ENCODE data around the gene YTHDF1.
"Not testable (repeated sequence)": the region's sequence is repeated elsewhere in the genome, so short reads cannot be mapped to it uniquely, and the experiment has no call there.

Gene YTHDF1

GRCh38 chr20:63162206-63162795, 53.6 kb downstream of the YTHDF1 start:
- H3K4me3 Mint-ChIP-seq, result no peak overlapping the region
- no peaks in the 10 kb centered on the region for H3K9me3 Mint-ChIP-seq
- H3K4me1 Mint-ChIP-seq (ENCODE audit: low read depth), result no peaks in the 10 kb centered on the region
- H3K36me3 Mint-ChIP-seq (ENCODE audit: low read depth), result no peaks in the 10 kb centered on the region
- no peaks in the 10 kb centered on the region for H3K27me3 Mint-ChIP-seq (ENCODE audit: low read depth)
- H3K27ac Mint-ChIP-seq, result no peak overlapping the region

DNA sequence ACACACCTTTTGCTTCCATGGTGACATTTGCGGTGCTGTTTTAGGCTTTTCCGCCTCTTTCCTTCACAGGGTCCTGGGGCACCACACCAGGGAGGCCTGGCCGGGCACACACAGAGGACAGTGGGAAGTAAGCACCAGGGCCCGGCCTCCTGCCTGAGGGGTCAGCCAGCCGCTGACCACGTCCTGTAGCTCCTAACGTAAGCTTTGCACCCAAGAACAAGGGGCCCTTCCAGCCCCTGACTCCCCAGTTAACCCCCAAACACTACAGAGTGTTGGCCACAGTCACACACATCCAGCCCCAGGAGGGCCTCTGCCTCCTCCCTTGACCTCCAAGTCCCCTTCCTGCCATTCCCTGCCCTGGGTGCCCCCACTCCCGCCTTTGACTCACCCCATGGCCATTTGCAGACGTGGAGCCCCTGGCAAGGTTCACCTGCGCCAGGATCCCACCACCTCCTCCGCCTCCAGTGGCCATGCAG, 54.7 kb downstream of the YTHDF1 start:
- Mint-ChIP-seq H3K27me3 (ENCODE audit: low read depth) (no peaks in the 10 kb centered on the region), H3K9me3 (no peaks in the 10 kb centered on the region), H3K4me3 (no peak overlapping the region), H3K36me3 (ENCODE audit: low read depth) (no peaks in the 10 kb centered on the region), H3K4me1 (ENCODE audit: low read depth) (no peaks in the 10 kb centered on the region), H3K27ac (no peak overlapping the region)

- H3K9me3 Mint-ChIP-seq, result no peaks in the 10 kb centered on the region
- no peaks in the 10 kb centered on the region for H3K4me1 Mint-ChIP-seq (ENCODE audit: low read depth)
- H3K27me3 Mint-ChIP-seq (ENCODE audit: low read depth), result no peaks in the 10 kb centered on the region
- no peaks in the 10 kb centered on the region for H3K36me3 Mint-ChIP-seq (ENCODE audit: low read depth)
- H3K4me3 Mint-ChIP-seq, result no peak overlapping the region
- no peak overlapping the region for H3K27ac Mint-ChIP-seq
Observed at GRCh38 chr20:63160641-63161175, 55.2 kb downstream of the YTHDF1 start.

GRCh38 chr20:63159826-63160640, 55.9 kb downstream of the YTHDF1 start:
- Mint-ChIP-seq H3K27ac (no peak overlapping the region), H3K36me3 (ENCODE audit: low read depth) (no peaks in the 10 kb centered on the region), H3K9me3 (no peaks in the 10 kb centered on the region), H3K27me3 (ENCODE audit: low read depth) (no peaks in the 10 kb centered on the region), H3K4me1 (ENCODE audit: low read depth) (no peaks in the 10 kb centered on the region), H3K4me3 (no peak overlapping the region)

DNA sequence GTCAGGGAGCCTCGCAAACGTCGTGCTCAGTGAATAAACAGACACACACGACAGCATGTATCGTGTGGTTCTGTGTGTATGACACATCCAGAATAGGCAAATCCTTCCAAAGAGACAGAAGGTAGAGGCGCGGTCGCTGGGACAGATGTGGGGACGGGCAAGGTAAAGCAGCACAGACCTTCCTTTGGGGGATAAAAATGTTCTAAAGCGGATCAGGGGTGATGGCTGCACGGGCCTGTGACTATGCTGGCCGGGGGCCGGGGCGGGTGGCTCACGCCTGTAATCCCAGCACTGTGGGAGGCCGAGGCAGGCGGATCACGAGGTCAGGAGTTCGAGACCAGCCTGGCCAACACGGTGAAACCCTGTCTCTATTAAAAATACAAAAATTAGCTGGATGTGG, 56.7 kb downstream of the YTHDF1 start:
- H3K27ac Mint-ChIP-seq; H3K27me3 Mint-ChIP-seq (ENCODE audit: low read depth); H3K9me3 Mint-ChIP-seq; H3K4me1 Mint-ChIP-seq (ENCODE audit: low read depth); H3K36me3 Mint-ChIP-seq (ENCODE audit: low read depth); H3K4me3 Mint-ChIP-seq: not testable (repeated sequence)

DNA sequence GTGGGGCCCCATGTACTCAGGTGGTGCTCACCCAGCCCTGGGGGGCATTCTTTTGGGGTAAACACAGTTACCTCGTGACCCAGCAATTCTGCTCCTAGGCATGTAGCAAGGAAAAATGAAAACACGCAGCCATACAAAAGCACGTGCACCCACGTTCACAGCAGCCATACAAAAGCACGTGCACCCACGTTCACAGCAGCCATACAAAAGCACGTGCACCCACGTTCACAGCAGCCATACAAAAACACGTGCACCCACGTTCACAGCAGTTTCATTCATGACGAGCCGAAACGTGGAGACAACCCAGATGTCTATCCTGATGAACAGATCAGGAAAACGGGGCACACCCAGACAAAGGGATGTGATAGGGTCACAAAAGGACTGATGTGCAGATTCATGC, 57.1 kb downstream of the YTHDF1 start:
- no peaks in the 10 kb centered on the region for H3K4me1 Mint-ChIP-seq (ENCODE audit: low read depth)
- H3K27ac Mint-ChIP-seq, result no peak overlapping the region
- no peaks in the 10 kb centered on the region for H3K36me3 Mint-ChIP-seq (ENCODE audit: low read depth)
- H3K4me3 Mint-ChIP-seq, result no peak overlapping the region
- no peaks in the 10 kb centered on the region for H3K27me3 Mint-ChIP-seq (ENCODE audit: low read depth)
- no peaks in the 10 kb centered on the region for H3K9me3 Mint-ChIP-seq

DNA sequence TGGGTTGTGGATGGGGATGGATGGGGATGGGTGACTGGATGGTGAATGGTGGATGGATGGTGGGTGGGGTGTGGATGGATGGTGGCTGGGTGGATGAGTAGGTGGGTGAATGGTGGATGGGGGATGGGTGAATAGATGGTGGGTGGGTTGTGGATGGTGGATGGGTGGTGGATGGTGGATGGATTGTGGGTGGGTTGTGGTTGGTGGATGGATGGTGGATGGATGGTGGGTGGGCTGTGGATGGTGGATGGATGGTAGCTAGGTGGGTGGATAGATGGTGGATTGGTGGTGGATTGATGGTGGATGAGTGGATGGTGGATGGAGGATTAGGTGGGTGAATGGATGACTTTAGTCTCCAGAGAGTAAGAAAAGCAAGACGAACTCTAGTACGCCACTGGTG, 57.6 kb downstream of the YTHDF1 start:
- no peak overlapping the region for H3K4me3 Mint-ChIP-seq
- H3K9me3 Mint-ChIP-seq, result no peaks in the 10 kb centered on the region
- H3K27ac Mint-ChIP-seq, result no peak overlapping the region
- no peaks in the 10 kb centered on the region for H3K36me3 Mint-ChIP-seq (ENCODE audit: low read depth)
- H3K4me1 Mint-ChIP-seq (ENCODE audit: low read depth), result no peaks in the 10 kb centered on the region
- H3K27me3 Mint-ChIP-seq (ENCODE audit: low read depth), result no peaks in the 10 kb centered on the region

DNA sequence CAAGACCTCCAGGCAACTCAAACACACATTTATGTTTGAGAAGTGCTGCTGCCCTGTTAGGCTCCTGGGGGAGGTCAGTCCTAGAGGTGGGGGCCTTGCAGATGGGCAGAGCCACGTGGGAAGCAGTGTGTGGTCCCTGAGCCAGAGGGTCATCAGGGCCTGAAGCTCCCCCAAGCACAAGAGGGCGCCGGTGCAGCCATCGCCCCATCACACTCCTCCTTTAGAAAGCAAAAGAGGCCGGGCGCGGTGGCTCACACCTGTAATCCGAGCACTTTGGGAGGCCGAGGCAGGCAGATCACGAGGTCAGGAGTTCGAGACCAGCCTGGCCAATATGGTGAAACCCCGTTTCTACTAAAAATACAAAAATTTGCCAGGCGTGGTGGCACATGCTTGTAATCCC, 58.5 kb downstream of the YTHDF1 start:
- H3K4me3 Mint-ChIP-seq; H3K36me3 Mint-ChIP-seq (ENCODE audit: low read depth); H3K4me1 Mint-ChIP-seq (ENCODE audit: low read depth); H3K9me3 Mint-ChIP-seq; H3K27ac Mint-ChIP-seq; H3K27me3 Mint-ChIP-seq (ENCODE audit: low read depth): not testable (repeated sequence)

- H3K27ac Mint-ChIP-seq, result no peak overlapping the region
- no peak overlapping the region for H3K4me3 Mint-ChIP-seq
- H3K36me3 Mint-ChIP-seq (ENCODE audit: low read depth), result no peaks in the 10 kb centered on the region
- H3K27me3 Mint-ChIP-seq (ENCODE audit: low read depth), result no peaks in the 10 kb centered on the region
- H3K4me1 Mint-ChIP-seq (ENCODE audit: low read depth), result no peaks in the 10 kb centered on the region
- no peaks in the 10 kb centered on the region for H3K9me3 Mint-ChIP-seq
Observed at GRCh38 chr20:63156221-63156671, 59.7 kb downstream of the YTHDF1 start.

GRCh38 chr20:63155266-63156165, 60.4 kb downstream of the YTHDF1 start:
- Mint-ChIP-seq H3K9me3 (no peaks in the 10 kb centered on the region), H3K4me3 (no peak overlapping the region), H3K36me3 (ENCODE audit: low read depth) (no peaks in the 10 kb centered on the region), H3K27ac (no peak overlapping the region), H3K4me1 (ENCODE audit: low read depth) (no peaks in the 10 kb centered on the region), H3K27me3 (ENCODE audit: low read depth) (no peaks in the 10 kb centered on the region)

GRCh38 chr20:63154395-63154794, 61.5 kb downstream of the YTHDF1 start:
- H3K9me3 Mint-ChIP-seq, result peaks cover 2% of the 10 kb centered on the region
- H3K27me3 Mint-ChIP-seq (ENCODE audit: low read depth), result peaks cover 4% of the 10 kb centered on the region
- no peaks in the 10 kb centered on the region for H3K36me3 Mint-ChIP-seq (ENCODE audit: low read depth)
- no peak overlapping the region for H3K4me3 Mint-ChIP-seq
- no peaks in the 10 kb centered on the region for H3K4me1 Mint-ChIP-seq (ENCODE audit: low read depth)
- H3K27ac Mint-ChIP-seq, result no peak overlapping the region

DNA sequence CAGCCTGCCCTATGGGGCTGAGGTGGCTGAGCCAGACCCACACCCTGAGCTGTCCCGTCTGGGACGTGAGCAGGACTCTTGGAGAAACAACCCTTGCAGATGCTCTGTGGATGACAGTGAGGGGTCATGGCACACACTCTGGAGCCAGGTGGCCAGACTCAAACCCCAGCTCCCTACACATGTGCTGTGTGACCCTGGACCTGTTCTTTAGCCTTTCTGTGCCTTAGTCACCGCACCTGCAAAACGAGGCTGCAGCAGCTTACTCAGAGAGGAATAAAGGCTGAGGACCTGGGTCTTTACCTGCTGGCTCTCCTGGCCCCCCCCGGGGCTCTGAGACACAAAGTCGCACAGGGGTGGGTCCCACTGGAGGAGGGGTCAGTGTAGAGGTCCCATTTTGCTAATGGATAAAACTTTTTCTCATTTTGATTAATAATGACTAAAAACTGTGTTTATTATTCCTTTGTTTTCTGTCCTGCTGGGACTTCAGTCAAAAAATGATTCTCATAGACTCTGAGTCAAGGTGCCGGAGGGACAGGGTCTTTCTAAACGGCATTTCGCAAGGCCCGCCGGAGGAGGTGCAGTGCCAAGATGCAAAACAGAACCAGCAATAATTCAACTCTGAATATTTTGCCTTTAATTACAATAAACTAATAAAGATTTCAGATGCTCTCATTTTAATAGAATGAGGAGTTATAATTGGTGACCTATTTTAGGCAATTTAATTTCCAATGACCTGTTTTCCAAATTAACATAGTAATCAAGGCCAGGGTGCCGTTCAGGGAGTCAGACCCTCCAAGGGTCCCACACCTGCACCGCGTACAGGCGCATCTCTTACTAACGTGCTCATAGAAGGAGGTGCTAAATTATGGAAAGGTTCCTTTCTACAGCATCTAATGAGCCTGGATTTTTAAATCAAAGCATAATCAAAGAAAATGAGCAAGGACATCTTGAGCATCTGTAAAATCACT, 62.4 kb downstream of the YTHDF1 start:
- no peak overlapping the region for H3K4me3 Mint-ChIP-seq
- H3K27ac Mint-ChIP-seq, result no peak overlapping the region
- H3K9me3 Mint-ChIP-seq, result peaks cover 4% of the 10 kb centered on the region
- no peaks in the 10 kb centered on the region for H3K4me1 Mint-ChIP-seq (ENCODE audit: low read depth)
- no peaks in the 10 kb centered on the region for H3K36me3 Mint-ChIP-seq (ENCODE audit: low read depth)
- H3K27me3 Mint-ChIP-seq (ENCODE audit: low read depth), result peaks cover 4% of the 10 kb centered on the region

DNA sequence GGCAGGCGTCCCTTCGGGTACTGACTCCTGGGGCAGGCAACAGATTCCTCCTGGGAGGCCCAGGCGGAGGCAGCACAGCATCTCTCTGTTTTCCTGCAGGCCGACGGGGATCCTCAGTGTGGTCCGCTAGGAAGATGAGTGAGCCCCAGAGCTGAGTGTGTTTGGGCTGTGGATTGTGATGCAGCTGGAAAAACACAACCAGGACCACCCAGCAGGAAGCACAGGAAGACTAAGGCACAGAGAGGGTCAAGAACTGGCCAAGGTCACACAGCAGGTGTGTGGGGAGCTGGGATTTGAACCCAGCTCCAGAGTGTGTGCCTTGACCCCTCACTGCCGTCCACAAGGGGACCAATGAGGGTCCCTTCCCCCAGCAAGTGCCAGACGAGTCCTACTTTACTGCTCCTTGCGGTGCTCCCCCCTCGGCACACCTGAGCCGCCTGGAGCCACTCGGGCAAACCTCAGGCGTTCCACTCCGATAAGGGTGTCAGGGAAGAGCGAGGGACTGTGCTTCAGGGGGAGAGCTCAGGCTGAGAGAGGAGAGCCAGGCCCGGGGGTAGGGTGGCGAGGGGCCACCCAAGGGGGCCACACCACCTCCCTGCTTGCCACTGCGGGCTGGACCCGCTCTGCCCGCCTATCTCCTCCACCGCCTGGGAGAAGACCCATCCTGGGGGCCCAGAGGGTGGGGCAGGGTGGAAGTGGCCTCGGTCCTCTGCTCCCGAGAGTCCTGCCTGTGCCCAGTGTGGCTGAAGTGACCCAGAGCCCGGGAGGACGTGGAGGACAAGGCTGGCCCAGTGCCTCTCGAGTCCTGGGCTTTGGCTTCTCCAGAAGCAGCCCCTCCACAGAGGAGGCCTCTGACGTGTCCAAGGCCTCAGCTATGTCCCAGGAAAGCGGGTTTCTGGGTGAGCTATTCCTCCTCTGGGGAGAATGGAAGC, 63.3 kb downstream of the YTHDF1 start:
- no peaks in the 10 kb centered on the region for H3K4me1 Mint-ChIP-seq (ENCODE audit: low read depth)
- peaks cover 12% of the 10 kb centered on the region for H3K27me3 Mint-ChIP-seq (ENCODE audit: low read depth)
- H3K27ac Mint-ChIP-seq, result no peak overlapping the region
- no peak overlapping the region for H3K4me3 Mint-ChIP-seq
- peaks cover 12% of the 10 kb centered on the region for H3K9me3 Mint-ChIP-seq
- H3K36me3 Mint-ChIP-seq (ENCODE audit: low read depth), result no peaks in the 10 kb centered on the region
